Measurements from ENCODE around the gene PODXL2. TPM values are rescaled to one million over a fixed set of nuclear protein-coding genes. Genes with fewer than 3 reads are reported as not detected.

Gene PODXL2
- total RNA-seq, 1 experiment from 2014 or later: 26.6 TPM

- TF ChIP-seq CTCF (conservative IDR thresholded peaks at IDR 0.05; ENCODE audit: low read depth, low read length) (no peak), EZH2 (IDR thresholded peaks at IDR 0.05; ENCODE audit: borderline replicate concordance, low read depth, low read length, poor library complexity, severe bottlenecking) (no peak)
- H3K27me3 ChIP-seq (replicated peaks; ENCODE audit: insufficient read depth, low read depth, low read length, poor library complexity): no peaks in the 10 kb centered on the region
- POLR2A ChIA-PET (ENCODE audit: low non-redundant PET): no interaction called here
- intact Hi-C loops (cut with micrococcal nuclease; ENCODE audit: unreplicated experiment): no loop called here
- H3K36me3 ChIP-seq (ENCODE audit: insufficient read depth, low read length, poor library complexity, severe bottlenecking): no peaks in the 10 kb centered on the region
- no peak overlapping the region for H3K27ac ChIP-seq (ENCODE audit: low read depth, low read length, poor library complexity, severe bottlenecking)
- no peaks in the 10 kb centered on the region for H3K9me3 ChIP-seq (ENCODE audit: low read depth, low read length, poor library complexity, severe bottlenecking)
- DNase-seq (ENCODE audit: low spot score): no peak
- no peaks in the 10 kb centered on the region for H3K4me1 ChIP-seq (ENCODE audit: insufficient read depth, low read length, poor library complexity, severe bottlenecking)
- H3K4me3 ChIP-seq (ENCODE audit: low read depth, low read length, poor library complexity, severe bottlenecking): no peak overlapping the region
- CTCF ChIA-PET: interaction anchor here (0.5 kb wide), 1 partner anchor 108 kb away, joined by 4 read pairs; no protein-coding TSS in a partner anchor
- no TSS peak for BruUV-seq (replicated peaks)
These were observed 53.6 kb downstream of the PODXL2 start for GRCh38 chr3:127682561-127682960.

GRCh38 chr3:127684871-127685707, 56.1 kb downstream of the PODXL2 start:
- DNase-seq (ENCODE audit: low spot score): no peak
- Histone ChIP-seq H3K27ac (ENCODE audit: low read depth, low read length, poor library complexity, severe bottlenecking) (no peak overlapping the region), H3K9me3 (ENCODE audit: low read depth, low read length, poor library complexity, severe bottlenecking) (no peaks in the 10 kb centered on the region), H3K36me3 (ENCODE audit: insufficient read depth, low read length, poor library complexity, severe bottlenecking) (no peaks in the 10 kb centered on the region), H3K4me1 (ENCODE audit: insufficient read depth, low read length, poor library complexity, severe bottlenecking) (no peaks in the 10 kb centered on the region), H3K4me3 (ENCODE audit: low read depth, low read length, poor library complexity, severe bottlenecking) (no peak overlapping the region), H3K27me3 (replicated peaks; ENCODE audit: insufficient read depth, low read depth, low read length, poor library complexity) (no peaks in the 10 kb centered on the region)
- BruUV-seq (replicated peaks): no TSS peak
- intact Hi-C loops (cut with micrococcal nuclease; ENCODE audit: unreplicated experiment): no loop called here
- CTCF ChIA-PET: no interaction called here
- TF ChIP-seq CTCF (conservative IDR thresholded peaks at IDR 0.05; ENCODE audit: low read depth, low read length) (no peak), EZH2 (IDR thresholded peaks at IDR 0.05; ENCODE audit: borderline replicate concordance, low read depth, low read length, poor library complexity, severe bottlenecking) (no peak)
- POLR2A ChIA-PET (ENCODE audit: low non-redundant PET): no interaction called here

- peak; percentile 26 for DNase-seq (ENCODE audit: low spot score)
- no peaks in the 10 kb centered on the region for H3K9me3 ChIP-seq (ENCODE audit: low read depth, low read length, poor library complexity, severe bottlenecking)
- H3K4me1 ChIP-seq (ENCODE audit: insufficient read depth, low read length, poor library complexity, severe bottlenecking): no peaks in the 10 kb centered on the region
- no peak overlapping the region for H3K27ac ChIP-seq (ENCODE audit: low read depth, low read length, poor library complexity, severe bottlenecking)
- H3K4me3 ChIP-seq (ENCODE audit: low read depth, low read length, poor library complexity, severe bottlenecking): no peak overlapping the region
- no peaks in the 10 kb centered on the region for H3K27me3 ChIP-seq (replicated peaks; ENCODE audit: insufficient read depth, low read depth, low read length, poor library complexity)
- H3K36me3 ChIP-seq (ENCODE audit: insufficient read depth, low read length, poor library complexity, severe bottlenecking): no peaks in the 10 kb centered on the region
- CTCF ChIA-PET: no interaction called here
- POLR2A ChIA-PET (ENCODE audit: low non-redundant PET): no interaction called here
- intact Hi-C loops (cut with micrococcal nuclease; ENCODE audit: unreplicated experiment): no loop called here
- BruUV-seq (replicated peaks): no TSS peak
- TF ChIP-seq CTCF (conservative IDR thresholded peaks at IDR 0.05; ENCODE audit: low read depth, low read length): no peak
- no peak for TF ChIP-seq EZH2 (IDR thresholded peaks at IDR 0.05; ENCODE audit: borderline replicate concordance, low read depth, low read length, poor library complexity, severe bottlenecking)
These were observed 56.9 kb downstream of the PODXL2 start for GRCh38 chr3:127685708-127686511.

Data from A673 (cell line).